Ishikawa (cell line): ENCODE results near the gene THSD4.

Source experiments
- CEBPB ChIP-seq: IDR thresholded peaks from 2 replicates; pipeline ENCODE4 v1.6.1; 2012
- CREB1 ChIP-seq: IDR thresholded peaks from 2 replicates; pipeline ENCODE4 v1.6.1; 2012; ENCODE audit warnings: low read depth
- EGR1 ChIP-seq: IDR thresholded peaks from 2 replicates; pipeline ENCODE4 v1.6.1; 2012
- EP300 ChIP-seq: IDR thresholded peaks from 2 replicates; pipeline ENCODE4 v1.6.1; 2012; ENCODE audit warnings: borderline replicate concordance
- FOXM1 ChIP-seq: IDR thresholded peaks from 2 replicates; pipeline ENCODE4 v1.6.1; 2012; ENCODE audit warnings: low read depth, borderline replicate concordance
- MAX ChIP-seq: IDR thresholded peaks from 2 replicates; pipeline ENCODE4 v1.6.1; 2012
- NFIC ChIP-seq: IDR thresholded peaks from 2 replicates; pipeline ENCODE4 v1.6.1; 2012
- RAD21 ChIP-seq: IDR thresholded peaks from 2 replicates; pipeline ENCODE4 v1.6.1; 2012; ENCODE audit warnings: low read depth
- REST ChIP-seq: IDR thresholded peaks from 2 replicates; pipeline ENCODE4 v1.6.1; 2012; ENCODE audit warnings: low read depth, mild to moderate bottlenecking
- TAF1 ChIP-seq: IDR thresholded peaks from 2 replicates; pipeline ENCODE4 v1.6.1; 2012; ENCODE audit warnings: low read depth, mild to moderate bottlenecking
- TCF12 ChIP-seq: IDR thresholded peaks from 2 replicates; pipeline ENCODE4 v1.6.1; 2012; ENCODE audit warnings: low read depth
- TEAD4 ChIP-seq: IDR thresholded peaks from 2 replicates; pipeline ENCODE4 v1.6.1; 2012
- USF1 ChIP-seq: IDR thresholded peaks from 2 replicates; pipeline ENCODE4 v1.6.1; 2012
- YY1 ChIP-seq: IDR thresholded peaks from 2 replicates; pipeline ENCODE4 v1.6.1; 2012; ENCODE audit warnings: low read depth
- ZBTB7A ChIP-seq: IDR thresholded peaks from 2 replicates; pipeline ENCODE4 v1.6.1; 2012; ENCODE audit warnings: low read depth

The THSD4 gene

GRCh38 chr15:71444866-71445590 is 329.8 kb downstream of the THSD4 start:
- TF ChIP-seq YY1, result no peak
- no peak for TF ChIP-seq TCF12
- no peak for TF ChIP-seq REST
- TF ChIP-seq EGR1, result no peak
- no peak for TF ChIP-seq NFIC
- no peak for TF ChIP-seq EP300
- peak; percentile 61; the same call in 1 of the 2 replicates for TF ChIP-seq TEAD4
- no peak for TF ChIP-seq MAX

- TF ChIP-seq TEAD4, result peak; percentile 11; the same call in 1 of the 2 replicates
- TF ChIP-seq CREB1, result no peak
- no peak for TF ChIP-seq USF1
- TF ChIP-seq TAF1, result no peak
- TF ChIP-seq MAX, result peak; percentile 64
- TF ChIP-seq EP300, result no peak
- TF ChIP-seq FOXM1, result no peak
- TF ChIP-seq RAD21, result no peak
- no peak for TF ChIP-seq NFIC
- no peak for TF ChIP-seq YY1
Observed at GRCh38 chr15:71447328-71448250, 332.3 kb downstream of the THSD4 start.

- TF ChIP-seq RAD21, result peak; percentile 90
- TF ChIP-seq NFIC, result no peak
Observed at GRCh38 chr15:71448688-71449114, 333.4 kb downstream of the THSD4 start.

GRCh38 chr15:71449363-71449762 is 334.1 kb downstream of the THSD4 start:
- TF ChIP-seq TAF1 (no peak), NFIC (no peak), EP300 (no peak), TCF12 (no peak), CREB1 (no peak), YY1 (no peak), REST (no peak), MAX (no peak), RAD21 (no peak), EGR1 (no peak), ZBTB7A (no peak), CEBPB (no peak), TEAD4 (no peak), FOXM1 (no peak), USF1 (no peak)

GRCh38 chr15:71449956-71450355 is 334.7 kb downstream of the THSD4 start:
- TF ChIP-seq REST (peak; percentile 43; the same call in 1 of the 2 replicates), YY1 (no peak), FOXM1 (no peak)
